Measurements from ENCODE around the gene PLCB3.

The PLCB3 gene

GRCh38 chr11:64251016-64251752, at the start of gene PLCB3:
PLCB3 (plus strand) TSS chr11:64251530; CDS start chr11:64251650, 120 bp downstream.
- peak; percentile 60 to 62 for DNase-seq (ENCODE audit: low read depth in 1 of 2, low spot score in 1 of 2)

- DNase-seq (ENCODE audit: low read depth in 1 of 2, low spot score in 1 of 2): no peak
Observed at GRCh38 chr11:64201543-64201942, 49.8 kb upstream of the PLCB3 start.

- DNase-seq (ENCODE audit: low read depth in 1 of 2, low spot score in 1 of 2): no peak
Observed at GRCh38 chr11:64202992-64203391, 48.3 kb upstream of the PLCB3 start.

GRCh38 chr11:64203421-64204079, 47.8 kb upstream of the PLCB3 start:
- DNase-seq (ENCODE audit: low read depth in 1 of 2, low spot score in 1 of 2): no peak

- DNase-seq (ENCODE audit: low read depth in 1 of 2, low spot score in 1 of 2): no peak
Observed at GRCh38 chr11:64204080-64204440, 47.3 kb upstream of the PLCB3 start.

- peak; percentile 65 to 67 for DNase-seq (ENCODE audit: low read depth in 1 of 2, low spot score in 1 of 2)
Observed at GRCh38 chr11:64204464-64204989, 46.8 kb upstream of the PLCB3 start.

- peak; percentile 49 to 65 for DNase-seq (ENCODE audit: low read depth in 1 of 2, low spot score in 1 of 2)
Observed at GRCh38 chr11:64206457-64207255, 44.7 kb upstream of the PLCB3 start, which contains the start of gene FERMT3. FERMT3 (plus strand) TSS chr11:64206721; CDS start chr11:64207365, 644 bp downstream.

GRCh38 chr11:64207256-64208085, 43.9 kb upstream of the PLCB3 start:
- peak; percentile 54 to 66 for DNase-seq (ENCODE audit: low read depth in 1 of 2, low spot score in 1 of 2)

- no peak for DNase-seq (ENCODE audit: low read depth in 1 of 2, low spot score in 1 of 2)
Observed at GRCh38 chr11:64208086-64208795, 43.1 kb upstream of the PLCB3 start.

GRCh38 chr11:64208796-64209562, 42.4 kb upstream of the PLCB3 start:
- no peak for DNase-seq (ENCODE audit: low read depth in 1 of 2, low spot score in 1 of 2)

- no peak for DNase-seq (ENCODE audit: low read depth in 1 of 2, low spot score in 1 of 2)
Observed at GRCh38 chr11:64209563-64209843, 41.8 kb upstream of the PLCB3 start.

- no peak for DNase-seq (ENCODE audit: low read depth in 1 of 2, low spot score in 1 of 2)
Observed at GRCh38 chr11:64210301-64211020, 40.9 kb upstream of the PLCB3 start.

- DNase-seq (ENCODE audit: low read depth in 1 of 2, low spot score in 1 of 2): no peak
Observed at GRCh38 chr11:64211181-64211872, 40.0 kb upstream of the PLCB3 start.

- no peak for DNase-seq (ENCODE audit: low read depth in 1 of 2, low spot score in 1 of 2)
Observed at GRCh38 chr11:64216879-64217278, 34.5 kb upstream of the PLCB3 start.

GRCh38 chr11:64218628-64219353, 32.5 kb upstream of the PLCB3 start:
- DNase-seq (ENCODE audit: low read depth in 1 of 2, low spot score in 1 of 2): no peak

- DNase-seq (ENCODE audit: low read depth in 1 of 2, low spot score in 1 of 2): no peak
Observed at GRCh38 chr11:64219354-64219684, 32.0 kb upstream of the PLCB3 start.

- DNase-seq (ENCODE audit: low read depth in 1 of 2, low spot score in 1 of 2): no peak
Observed at GRCh38 chr11:64219755-64220154, 31.6 kb upstream of the PLCB3 start.

- no peak for DNase-seq (ENCODE audit: low read depth in 1 of 2, low spot score in 1 of 2)
Observed at GRCh38 chr11:64220271-64220670, 31.1 kb upstream of the PLCB3 start.

Data from stimulated activated CD4-positive, alpha-beta T cell treated with anti-CD3 and anti-CD28 coated beads, Interleukin-15, amount 100 ng/mL, for 1 hour (primary cell).